HG03575 (cell line): ENCODE results near the gene PLA2G1B.

Experiments used
- ATAC-seq: cut with Tn5 transposase; IDR thresholded peaks from one replicate; pipeline ENCODE4 v1.9.1; 2021; ENCODE audit not compliant: unreplicated experiment, insufficient number of reproducible peaks, low FRiP score; ENCODE audit errors: extremely low read depth

The PLA2G1B gene

DNA sequence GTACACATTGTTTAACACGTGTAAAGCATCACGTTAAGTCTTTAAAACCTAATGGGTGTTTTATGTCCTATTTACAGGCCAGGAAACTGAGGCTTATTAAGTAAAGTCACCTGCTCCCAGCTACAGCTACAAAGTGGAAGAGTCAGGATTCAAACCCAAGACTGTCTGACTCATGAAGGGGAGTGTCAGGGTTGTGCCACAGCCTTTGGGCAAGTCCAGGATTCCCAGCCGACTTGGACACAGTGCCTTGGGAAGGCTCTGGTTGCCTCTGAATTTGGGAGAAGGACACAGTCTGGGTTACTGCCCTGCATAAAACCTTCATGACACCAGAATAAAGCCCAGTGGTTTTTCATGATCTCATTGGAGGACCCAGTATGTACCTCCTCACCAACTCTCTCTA lies 43.2 kb downstream of the PLA2G1B start:
- no peak for ATAC-seq

DNA sequence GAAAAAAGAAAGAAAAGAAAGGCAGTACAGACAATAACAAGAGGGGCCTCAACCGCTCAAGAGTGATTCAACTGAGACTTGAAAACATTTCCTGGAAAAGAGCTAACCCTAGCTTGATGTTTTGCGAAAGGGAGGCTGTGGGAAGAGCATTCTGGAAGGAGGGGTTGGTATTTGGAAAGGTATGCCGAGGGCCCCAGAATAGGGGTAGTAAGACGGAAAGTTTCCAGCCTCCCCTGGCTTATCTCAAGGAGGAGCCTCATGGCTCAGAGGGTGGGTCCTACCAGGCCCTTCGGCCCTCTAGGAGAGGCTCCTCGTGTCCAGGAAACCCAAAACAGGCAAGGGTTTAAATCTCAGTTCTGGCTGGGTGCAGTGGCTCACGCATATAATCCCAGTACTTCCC lies 44.3 kb downstream of the PLA2G1B start:
- ATAC-seq, result no peak

GRCh38 chr12:120278137-120279069 lies 49.2 kb downstream of the PLA2G1B start:
- ATAC-seq, result no peak

DNA sequence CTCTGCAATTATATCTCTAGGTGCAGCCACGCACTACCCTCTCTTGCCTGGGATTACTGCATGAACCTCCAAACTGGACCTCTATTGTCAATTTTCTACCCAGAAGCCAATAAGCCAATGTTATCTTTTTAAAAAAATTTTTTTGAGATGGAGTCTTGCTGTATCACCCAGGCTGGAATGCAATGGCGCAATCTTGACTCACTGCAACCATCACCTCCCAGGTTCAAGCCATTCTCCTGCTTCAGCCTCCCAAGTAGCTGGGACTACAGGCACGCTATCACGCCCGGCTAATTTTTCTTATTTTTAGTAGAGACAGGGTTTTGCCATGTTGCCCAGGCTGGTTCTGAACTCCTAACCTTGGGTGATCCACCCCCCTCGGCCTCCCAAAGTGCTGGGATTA lies 50.8 kb downstream of the PLA2G1B start:
- ATAC-seq, result no peak
